ENCODE measurements around the gene KIAA0408. TPM values are rescaled to one million over a fixed set of nuclear protein-coding genes. Genes with fewer than 3 reads are reported as not detected.
"Not testable (repeated sequence)": the region's sequence is repeated elsewhere in the genome, so short reads cannot be mapped to it uniquely, and the experiment has no call there.

The KIAA0408 gene
- total RNA-seq, 5 donors from 2014 or later (not counting 1 experiment from before 2014, with no cell fraction given) = 2.2 to 6.4 (median 3.5) TPM

GRCh38 chr6:127415096-127415495 is 44.1 kb downstream of the KIAA0408 start:
- Histone ChIP-seq H3K9me3 (no peaks in the 10 kb centered on the region), H3K4me1 (ENCODE audit: control insufficient read depth in 1 of 2, extremely low read depth in 1 of 2, insufficient read depth in 2 of 2, low read length in 2 of 2) (no peaks in the 10 kb centered on the region), H3K36me3 (ENCODE audit: control insufficient read depth in 2 of 2, extremely low read depth in 1 of 2, insufficient read depth in 1 of 2, low read length in 1 of 2) (no peaks in the 10 kb centered on the region), H3K4me3 (ENCODE audit: control insufficient read depth in 1 of 2, extremely low read depth in 1 of 2, low read length in 1 of 2) (no peak overlapping the region), H3K27ac (ENCODE audit: low read length) (no peak overlapping the region), H3K27me3 (replicated peaks in 1 of 2; ENCODE audit: control insufficient read depth in 2 of 2, extremely low read depth in 1 of 2, insufficient read depth in 2 of 2, low read length in 1 of 2) (peaks cover 0 to 4% of the 10 kb centered on the region in 2 experiments)
- H3K36me3 Mint-ChIP-seq = no peaks in the 10 kb centered on the region
- H3K9me3 Mint-ChIP-seq = no peaks in the 10 kb centered on the region
- WGBS (ENCODE audit: insufficient coverage) = 80% methylated on average over 1 of the region's 2 CpGs
- H3K4me3 Mint-ChIP-seq = no peak overlapping the region
- ATAC-seq (replicated peaks in 1 of 4) = no peak
- CTCF ChIA-PET = interaction anchor here in 1 of 2 donors (1.1 kb wide), 1 partner anchor 123 kb away, joined by 3 read pairs; no protein-coding TSS in a partner anchor
- no peaks in the 10 kb centered on the region for H3K4me1 Mint-ChIP-seq
- no peak for DNase-seq
- POLR2A ChIA-PET = no interaction called here
- H3K27me3 Mint-ChIP-seq = peaks cover 3 to 5% of the 10 kb centered on the region in 2 donors
- no peak overlapping the region for H3K27ac Mint-ChIP-seq

GRCh38 chr6:127413123-127413522 is 46.1 kb downstream of the KIAA0408 start:
- CTCF ChIA-PET; H3K9me3 ChIP-seq; H3K27ac Mint-ChIP-seq; H3K36me3 ChIP-seq (ENCODE audit: control insufficient read depth in 2 of 2, extremely low read depth in 1 of 2, insufficient read depth in 1 of 2, low read length in 1 of 2); H3K4me3 Mint-ChIP-seq; H3K4me1 ChIP-seq (ENCODE audit: control insufficient read depth in 1 of 2, extremely low read depth in 1 of 2, insufficient read depth in 2 of 2, low read length in 2 of 2); ATAC-seq (replicated peaks in 1 of 4); H3K27me3 ChIP-seq (replicated peaks in 1 of 2; ENCODE audit: control insufficient read depth in 2 of 2, extremely low read depth in 1 of 2, insufficient read depth in 2 of 2, low read length in 1 of 2); H3K4me1 Mint-ChIP-seq; H3K9me3 Mint-ChIP-seq; H3K27me3 Mint-ChIP-seq; H3K4me3 ChIP-seq (ENCODE audit: control insufficient read depth in 1 of 2, extremely low read depth in 1 of 2, low read length in 1 of 2); H3K27ac ChIP-seq (ENCODE audit: low read length); POLR2A ChIA-PET; DNase-seq; H3K36me3 Mint-ChIP-seq: not testable (repeated sequence)
- no CpG with 5 or more reads among the region's 4 CpGs for WGBS (ENCODE audit: insufficient coverage)

GRCh38 chr6:127412016-127412415 is 47.2 kb downstream of the KIAA0408 start:
- POLR2A ChIA-PET; H3K4me3 Mint-ChIP-seq; H3K4me1 ChIP-seq (ENCODE audit: control insufficient read depth in 1 of 2, extremely low read depth in 1 of 2, insufficient read depth in 2 of 2, low read length in 2 of 2); H3K27me3 Mint-ChIP-seq; H3K9me3 ChIP-seq; H3K36me3 ChIP-seq (ENCODE audit: control insufficient read depth in 2 of 2, extremely low read depth in 1 of 2, insufficient read depth in 1 of 2, low read length in 1 of 2); H3K27ac ChIP-seq (ENCODE audit: low read length); H3K4me3 ChIP-seq (ENCODE audit: control insufficient read depth in 1 of 2, extremely low read depth in 1 of 2, low read length in 1 of 2); CTCF ChIA-PET; H3K4me1 Mint-ChIP-seq; H3K27ac Mint-ChIP-seq; DNase-seq; H3K36me3 Mint-ChIP-seq; H3K9me3 Mint-ChIP-seq; H3K27me3 ChIP-seq (replicated peaks in 1 of 2; ENCODE audit: control insufficient read depth in 2 of 2, extremely low read depth in 1 of 2, insufficient read depth in 2 of 2, low read length in 1 of 2); ATAC-seq (replicated peaks in 1 of 4): not testable (repeated sequence)
- WGBS (ENCODE audit: insufficient coverage) = 100% methylated on average over 3 of the region's 8 CpGs

Other genes with a start within 250 kb of the KIAA0408 start
- gene RNF146, start 192.5 kb downstream of the KIAA0408 start, total RNA-seq = 10 to 100 TPM; 15.6 to 32.2 (median 31.3) TPM
- gene ECHDC1, start 115.8 kb downstream of the KIAA0408 start, total RNA-seq = 10 to 100 TPM; 21.2 to 39.2 (median 34.1) TPM
- not detected for gene C6orf58, start 117.8 kb upstream of the KIAA0408 start, total RNA-seq